Spleen (tissue), 7 donors: ENCODE results near the gene PARN.

Experiments used
- CTCF ChIP-seq, 11 experiments: fragments of 200-600 bp in 7 of 11; fragments of 450-650 bp in 4 of 11; sonication (generic) in 4 of 11; IDR thresholded peaks in 8 of 11; conservative IDR thresholded peaks in 3 of 11; 1 replicate in 7 of 11; 2 replicates in 4 of 11; pipeline versions ENCODE4 v1.4.0 to v1.8.0; 2016 to 2021; ENCODE audit warnings: antibody characterized with exemption in 11 of 11, inconsistent platforms in 4 of 11, mild to moderate bottlenecking in 1 of 11
- POLR2A ChIP-seq, 3 donors: fragments of 450-650 bp; IDR thresholded peaks; one replicate each; pipeline ENCODE4 v1.5.1; 2017; ENCODE audit warnings: antibody characterized with exemption in 3 of 3, mild to moderate bottlenecking in 1 of 3
- POLR2AphosphoS5 ChIP-seq, 3 donors: sonication (generic); formaldehyde crosslinking; IDR thresholded peaks; one replicate each; pipeline ENCODE4 v1.5.1; 2017; ENCODE audit warnings: antibody characterized with exemption in 3 of 3
- donor health status: DM: no; HTN: no; CAD: no; lungs with moderate emphysema.
- donor health status: DM: no; HTN: no; CAD: no.
- donor health status: DM: no; HTN: no; CAD: no.

- TF ChIP-seq CTCF (IDR thresholded peaks at IDR 0.05 in 8 of 11, conservative IDR thresholded peaks at IDR 0.05 in 3 of 11) = no peak
- no peak for TF ChIP-seq POLR2AphosphoS5 (IDR thresholded peaks at IDR 0.05)
- TF ChIP-seq POLR2A (IDR thresholded peaks at IDR 0.05) = no peak
These were observed 146.2 kb downstream of the PARN start for GRCh38 chr16:14483819-14484385.
